GM06990 (cell line): ENCODE measurements around the gene GALNT18.

Experiments used
- DNase-seq: peaks from one replicate; pipeline ENCODE4 v3.0.0-alpha.2; 2011; ENCODE audit not compliant: insufficient read length; ENCODE audit errors: extremely low read depth
- H3K27me3 ChIP-seq: replicated peaks from 2 replicates; pipeline ENCODE4 v1.6.0; 2011; ENCODE audit warnings: low read length; ENCODE audit not compliant: control insufficient read depth, insufficient read depth
- H3K36me3 ChIP-seq: 2 replicates; pipeline ENCODE4 v1.5.1; 2011; ENCODE audit warnings: low read length; ENCODE audit not compliant: control insufficient read depth, insufficient read depth
- H3K4me3 ChIP-seq: replicated peaks from 2 replicates; pipeline ENCODE4 v1.5.1; 2011; ENCODE audit warnings: low read depth, mild to moderate bottlenecking, control low read depth, low read length
- TF ChIP-seq, protein P1 (sequence below): IDR thresholded peaks from 2 replicates; pipeline ENCODE4 v1.5.1; 2011; ENCODE audit warnings: low read length, control low read depth, mild to moderate bottlenecking, inconsistent platforms; ENCODE audit not compliant: insufficient read depth, poor library complexity, severe bottlenecking

Gene GALNT18

GRCh38 chr11:11618973-11619435 lies 2.8 kb downstream of the GALNT18 start:
- no peak for DNase-seq
- H3K27me3 ChIP-seq = no peaks in the 10 kb centered on the region
- H3K36me3 ChIP-seq = no peaks in the 10 kb centered on the region
- no peak overlapping the region for H3K4me3 ChIP-seq
- TF ChIP-seq, protein P1, sequence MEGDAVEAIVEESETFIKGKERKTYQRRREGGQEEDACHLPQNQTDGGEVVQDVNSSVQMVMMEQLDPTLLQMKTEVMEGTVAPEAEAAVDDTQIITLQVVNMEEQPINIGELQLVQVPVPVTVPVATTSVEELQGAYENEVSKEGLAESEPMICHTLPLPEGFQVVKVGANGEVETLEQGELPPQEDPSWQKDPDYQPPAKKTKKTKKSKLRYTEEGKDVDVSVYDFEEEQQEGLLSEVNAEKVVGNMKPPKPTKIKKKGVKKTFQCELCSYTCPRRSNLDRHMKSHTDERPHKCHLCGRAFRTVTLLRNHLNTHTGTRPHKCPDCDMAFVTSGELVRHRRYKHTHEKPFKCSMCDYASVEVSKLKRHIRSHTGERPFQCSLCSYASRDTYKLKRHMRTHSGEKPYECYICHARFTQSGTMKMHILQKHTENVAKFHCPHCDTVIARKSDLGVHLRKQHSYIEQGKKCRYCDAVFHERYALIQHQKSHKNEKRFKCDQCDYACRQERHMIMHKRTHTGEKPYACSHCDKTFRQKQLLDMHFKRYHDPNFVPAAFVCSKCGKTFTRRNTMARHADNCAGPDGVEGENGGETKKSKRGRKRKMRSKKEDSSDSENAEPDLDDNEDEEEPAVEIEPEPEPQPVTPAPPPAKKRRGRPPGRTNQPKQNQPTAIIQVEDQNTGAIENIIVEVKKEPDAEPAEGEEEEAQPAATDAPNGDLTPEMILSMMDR = no peak

- DNase-seq = no peak
Measured at GRCh38 chr11:11615086-11615485, 6.7 kb downstream of the GALNT18 start.

GRCh38 chr11:11612439-11612838 lies 9.4 kb downstream of the GALNT18 start:
- Histone ChIP-seq H3K27me3 (no peaks in the 10 kb centered on the region), H3K4me3 (no peak overlapping the region), H3K36me3 (no peaks in the 10 kb centered on the region)
- no peak for DNase-seq
- TF ChIP-seq, protein P1 = no peak

More at GRCh38 chr11:11615086-11615485, 6.7 kb downstream of the GALNT18 start:
- no peaks in the 10 kb centered on the region for H3K27me3 ChIP-seq
- TF ChIP-seq, protein P1 = no peak
- H3K36me3 ChIP-seq = no peaks in the 10 kb centered on the region
- no peak overlapping the region for H3K4me3 ChIP-seq

DNA sequence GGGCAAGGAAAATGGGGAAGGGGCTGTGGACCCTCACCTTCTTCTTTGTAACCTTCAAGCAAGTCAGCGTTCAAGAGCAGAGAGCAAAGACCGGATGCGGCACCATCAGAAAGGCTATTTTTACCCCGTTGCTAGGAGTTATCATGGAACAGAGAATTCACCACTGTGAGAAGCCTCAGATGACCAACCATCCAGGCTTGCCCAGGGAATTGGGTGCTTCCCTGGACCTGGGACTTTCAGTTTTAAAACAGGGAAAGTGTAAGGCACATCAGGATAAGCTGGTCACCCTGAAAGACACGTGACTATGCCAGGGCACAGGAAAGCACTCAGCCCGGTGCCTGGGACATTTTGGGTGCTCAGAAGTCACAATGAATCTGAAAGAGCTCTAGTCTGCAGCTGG lies 10.4 kb downstream of the GALNT18 start:
- no peak overlapping the region for H3K4me3 ChIP-seq
- H3K27me3 ChIP-seq = no peaks in the 10 kb centered on the region
- TF ChIP-seq, protein P1 = no peak
- DNase-seq = no peak
- H3K36me3 ChIP-seq = no peaks in the 10 kb centered on the region

DNA sequence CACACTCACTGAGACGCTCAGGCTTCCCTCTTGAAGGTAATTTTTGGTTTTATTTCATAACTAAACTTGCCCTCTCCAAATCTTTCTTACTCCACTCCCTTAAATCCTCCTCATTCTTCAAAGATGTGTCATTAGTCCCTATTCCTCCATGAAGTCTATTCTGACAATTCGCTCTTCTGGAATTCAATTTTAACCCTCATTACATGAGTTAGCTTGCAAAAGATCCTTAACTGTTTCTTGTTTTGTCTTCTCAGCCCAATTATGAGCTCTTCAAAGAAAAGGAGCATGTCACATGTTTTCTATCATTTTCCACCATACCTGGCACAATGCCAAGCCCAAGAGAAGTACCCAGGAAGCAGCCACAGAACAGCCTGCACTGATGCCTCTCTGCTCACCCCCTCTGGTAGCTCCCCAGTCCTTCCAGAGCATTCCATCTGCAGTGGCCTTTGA lies 13.0 kb downstream of the GALNT18 start:
- TF ChIP-seq, protein P1 = no peak
- DNase-seq = no peak
- Histone ChIP-seq H3K4me3 (no peak overlapping the region), H3K36me3 (no peaks in the 10 kb centered on the region), H3K27me3 (no peaks in the 10 kb centered on the region)

GRCh38 chr11:11607772-11608171 lies 14.0 kb downstream of the GALNT18 start:
- Histone ChIP-seq H3K27me3 (no peaks in the 10 kb centered on the region), H3K4me3 (no peak overlapping the region), H3K36me3 (no peaks in the 10 kb centered on the region)
- TF ChIP-seq, protein P1 = no peak
- DNase-seq = no peak
